ENCODE results near the gene CPB1.

GRCh38 chr3:148816427-148816826 lies 11.2 kb upstream of the CPB1 start:
- TF ChIP-seq POLR2A (IDR thresholded peaks at IDR 0.05; ENCODE audit: low read depth, low read length) (no peak), TAF1 (IDR thresholded peaks at IDR 0.05; ENCODE audit: borderline replicate concordance, low read depth, low read length) (no peak)
